ENCODE data around the gene PNRC2.

Gene PNRC2

GRCh38 chr1:23959461-23960290 is at the start of gene PNRC2:
Gene PNRC2 (plus strand): TSS chr1:23959828. CDS start chr1:23961458, 1,630 bp downstream.
- DNase-seq, result peak; percentile 81

- DNase-seq, result no peak
Observed at GRCh38 chr1:23910144-23910543, 49.5 kb upstream of the PNRC2 start.

- DNase-seq, result no peak
Observed at GRCh38 chr1:23910553-23911246, 48.9 kb upstream of the PNRC2 start.

- no peak for DNase-seq
Observed at GRCh38 chr1:23911921-23912320, 47.7 kb upstream of the PNRC2 start.

- DNase-seq, result no peak
Observed at GRCh38 chr1:23913212-23913880, 46.3 kb upstream of the PNRC2 start, which contains the start of gene CNR2. Gene CNR2 (minus strand): TSS chr1:23913362. CDS start chr1:23875617, 37,745 bp downstream.

- no peak for DNase-seq
Observed at GRCh38 chr1:23914921-23915320, 44.7 kb upstream of the PNRC2 start.

- no peak for DNase-seq
Observed at GRCh38 chr1:23915466-23915865, 44.2 kb upstream of the PNRC2 start.

GRCh38 chr1:23916209-23917131 is 43.2 kb upstream of the PNRC2 start:
- no peak for DNase-seq

GRCh38 chr1:23922321-23922943 is 37.2 kb upstream of the PNRC2 start:
- no peak for DNase-seq

GRCh38 chr1:23923592-23924499 is 35.8 kb upstream of the PNRC2 start:
- DNase-seq, result no peak

GRCh38 chr1:23924601-23925000 is 35.0 kb upstream of the PNRC2 start:
- DNase-seq, result no peak

GRCh38 chr1:23925279-23925678 is 34.3 kb upstream of the PNRC2 start:
- DNase-seq, result no peak

GRCh38 chr1:23927097-23927496 is 32.5 kb upstream of the PNRC2 start:
- no peak for DNase-seq

GRCh38 chr1:23928789-23929188 is 30.8 kb upstream of the PNRC2 start:
- no peak for DNase-seq

GRCh38 chr1:23930270-23930669 is 29.4 kb upstream of the PNRC2 start:
- DNase-seq, result no peak

GRCh38 chr1:23930861-23931490 is 28.7 kb upstream of the PNRC2 start:
- no peak for DNase-seq

GRCh38 chr1:23931491-23931880 is 28.1 kb upstream of the PNRC2 start:
- DNase-seq, result no peak

GRCh38 chr1:23936481-23937176 is 23.0 kb upstream of the PNRC2 start:
- DNase-seq, result no peak

GRCh38 chr1:23947366-23947765 is 12.3 kb upstream of the PNRC2 start:
- no peak for DNase-seq

- DNase-seq, result no peak
Observed at GRCh38 chr1:23953020-23953419, 6.6 kb upstream of the PNRC2 start.
